Skin epidermis (tissue), 12 donors: Measurements from ENCODE around the gene FAM200B.
"Not testable (repeated sequence)": the region's sequence is repeated elsewhere in the genome, so short reads cannot be mapped to it uniquely, and the experiment has no call there.

Experiments used
- H3K27ac ChIP-seq, 21 experiments: fragments of 200-600 bp; sonication (generic) in 11 of 21; one replicate each; pipeline ENCODE4 v1.5.0; 2020; ENCODE audit warnings: mild to moderate bottlenecking in 3 of 21, inconsistent platforms in 2 of 21, moderate library complexity in 2 of 21
- H3K4me3 ChIP-seq, 7 experiments: fragments of 200-600 bp; sonication (generic) in 2 of 7; one replicate each; pipeline ENCODE4 v1.5.0; 2020; ENCODE audit warnings: inconsistent platforms in 2 of 7, mild to moderate bottlenecking in 2 of 7, moderate library complexity in 1 of 7

Gene FAM200B

DNA sequence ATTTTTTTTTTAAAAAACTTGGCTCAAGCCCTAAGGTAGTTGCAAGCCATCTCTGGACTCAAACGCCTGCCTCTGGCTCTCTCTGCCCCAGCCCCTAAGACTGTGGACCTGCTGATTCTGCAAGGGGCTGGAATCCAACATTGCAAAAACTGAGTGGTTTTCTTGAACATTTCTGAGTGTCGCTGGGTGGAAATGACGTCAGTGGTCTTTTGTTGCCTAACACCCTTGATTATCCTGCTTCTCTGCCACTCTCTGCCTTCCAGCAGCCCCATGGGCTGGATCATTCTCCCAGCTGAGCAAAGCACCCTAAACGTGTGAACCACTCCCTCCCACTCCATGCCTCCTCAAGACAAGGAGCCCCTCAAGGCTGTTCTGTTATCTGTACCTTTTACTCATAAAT is 37.9 kb downstream of the FAM200B start:
- H3K27ac ChIP-seq, result no peak overlapping the region
- no peak overlapping the region for H3K4me3 ChIP-seq

DNA sequence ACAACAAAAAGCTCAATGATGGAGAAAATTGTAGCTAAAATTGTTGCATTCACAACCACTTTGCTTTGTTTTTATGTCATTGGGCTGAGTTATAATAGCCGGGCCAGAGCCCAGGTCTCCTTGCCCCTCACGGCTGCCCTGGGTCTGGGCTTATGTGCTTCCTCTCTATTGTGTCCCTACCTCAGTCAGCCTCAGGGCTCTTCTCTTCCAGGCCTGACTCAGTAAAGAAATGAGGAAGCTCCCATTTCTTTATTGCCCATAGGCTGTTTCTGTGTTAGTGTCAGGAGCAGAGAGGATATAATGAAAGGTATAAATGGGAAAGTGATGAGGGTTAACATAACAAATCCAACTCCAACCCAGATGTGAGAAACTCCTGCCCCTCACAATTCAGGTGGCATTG is 39.2 kb downstream of the FAM200B start:
- Histone ChIP-seq H3K4me3 (no peak overlapping the region), H3K27ac (no peak overlapping the region)

DNA sequence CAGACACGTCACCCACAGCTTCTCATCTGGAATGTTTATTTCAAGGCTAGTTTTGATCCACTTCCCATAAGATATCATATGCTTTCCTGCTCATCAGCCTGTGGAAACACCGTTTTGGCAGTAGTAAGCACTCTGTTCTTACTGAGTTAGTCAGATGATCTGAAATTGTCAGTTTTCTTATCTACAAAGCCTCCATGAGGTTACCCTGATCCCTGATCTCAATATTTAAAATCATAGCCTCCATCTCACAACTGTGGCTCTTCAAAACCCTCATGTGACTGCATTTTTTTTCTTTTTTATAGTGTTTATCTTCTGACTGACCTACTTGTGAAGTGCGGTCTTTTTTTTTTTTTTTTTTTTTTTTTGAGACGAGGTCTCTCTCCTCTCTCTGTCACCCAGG is 44.0 kb downstream of the FAM200B start:
- no peak overlapping the region for H3K4me3 ChIP-seq
- no peak overlapping the region for H3K27ac ChIP-seq

DNA sequence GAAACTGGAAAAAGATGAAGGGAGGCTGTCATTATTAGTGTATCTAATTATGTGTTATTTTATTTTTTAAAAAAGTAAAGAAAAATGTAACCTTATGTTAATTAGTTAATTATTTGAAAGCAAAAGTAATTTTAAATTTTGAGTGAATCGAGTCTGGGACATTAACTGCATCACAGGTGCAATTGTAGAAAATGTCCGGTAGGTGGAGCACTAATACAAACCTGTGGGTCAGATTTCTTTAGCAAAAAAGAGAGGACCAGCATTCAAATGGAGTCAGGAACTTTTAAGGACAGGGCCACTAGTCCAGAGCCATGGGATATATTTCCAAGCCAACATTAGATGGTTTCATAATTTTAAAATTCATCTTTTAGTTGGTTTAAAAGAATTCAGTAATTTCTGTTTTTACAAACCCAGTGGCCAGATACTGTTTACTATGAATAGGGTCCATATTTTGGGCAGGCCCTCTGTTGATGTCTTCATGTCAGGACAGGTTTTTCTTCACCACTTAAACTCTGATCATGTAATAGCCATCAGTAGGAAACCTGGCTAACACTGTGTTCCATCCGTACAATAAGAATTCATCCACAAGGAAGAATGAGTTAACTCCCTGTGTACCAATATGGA is 48.4 kb downstream of the FAM200B start:
- Histone ChIP-seq H3K27ac (no peak overlapping the region), H3K4me3 (no peak overlapping the region)

DNA sequence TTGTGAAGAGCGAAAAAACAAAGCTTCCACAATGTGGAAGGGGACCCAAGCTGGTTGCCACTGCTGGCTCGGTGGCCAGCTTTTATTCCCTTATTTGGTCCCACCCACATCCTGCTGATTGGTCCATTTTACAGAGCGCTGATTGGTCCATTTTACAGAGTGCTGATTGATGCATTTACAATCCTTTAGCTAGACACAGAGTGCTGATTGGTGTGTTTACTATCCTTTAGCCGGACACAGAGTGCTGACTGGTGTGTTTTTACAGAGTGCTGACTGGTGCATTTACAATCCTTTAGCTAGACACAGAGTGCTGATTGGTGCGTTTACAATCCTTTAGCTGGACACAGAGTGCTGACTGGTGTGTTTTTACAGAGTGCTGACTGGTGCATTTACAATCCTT is 51.4 kb downstream of the FAM200B start:
- not testable (repeated sequence) for H3K4me3 ChIP-seq, H3K27ac ChIP-seq

DNA sequence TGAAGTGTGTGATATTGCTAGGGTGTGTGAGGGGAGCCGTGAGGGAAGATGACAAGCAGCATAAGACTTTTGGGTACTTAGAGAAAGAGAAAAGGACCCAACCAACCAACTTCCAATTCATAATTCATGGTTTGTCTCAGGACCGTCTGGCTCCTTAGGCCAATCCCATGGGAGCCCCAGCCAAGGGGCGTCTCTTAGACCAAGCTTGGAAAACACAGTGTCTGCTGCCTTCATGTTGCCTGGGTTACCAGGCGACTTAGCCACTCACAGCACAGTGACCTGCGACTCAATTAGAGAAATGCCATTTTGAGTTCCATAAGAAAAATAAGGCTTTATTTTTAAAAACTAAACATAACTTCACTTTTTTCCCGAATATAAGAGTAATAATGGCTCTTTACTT is 53.9 kb downstream of the FAM200B start:
- no peak overlapping the region for H3K27ac ChIP-seq
- no peak overlapping the region for H3K4me3 ChIP-seq

DNA sequence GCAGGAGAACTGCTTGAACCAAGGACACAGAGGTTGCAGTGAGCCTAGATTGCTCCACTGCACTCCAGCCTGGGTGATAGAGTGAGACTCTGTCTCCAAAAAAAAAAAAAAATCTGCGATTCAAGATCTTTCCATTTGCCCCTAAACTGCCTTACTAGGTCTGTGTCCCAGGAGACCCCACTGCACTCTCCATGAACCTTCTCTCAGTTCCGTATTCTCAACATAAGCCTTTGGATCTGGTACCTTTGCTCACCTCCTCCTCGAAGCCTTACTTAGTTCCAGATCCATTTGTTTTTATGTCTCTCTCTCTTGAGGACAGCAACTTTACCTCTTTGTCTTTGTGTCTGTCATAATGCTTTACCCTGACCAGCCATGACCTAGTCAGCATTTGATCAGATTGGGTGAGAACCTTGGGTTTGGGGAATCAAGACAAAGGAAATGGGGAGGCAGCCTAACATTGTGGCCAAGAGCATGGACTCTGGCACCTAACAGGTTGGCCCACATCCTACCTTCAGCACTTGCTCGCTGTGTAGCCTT is 55.0 kb downstream of the FAM200B start:
- no peak overlapping the region for H3K27ac ChIP-seq

DNA sequence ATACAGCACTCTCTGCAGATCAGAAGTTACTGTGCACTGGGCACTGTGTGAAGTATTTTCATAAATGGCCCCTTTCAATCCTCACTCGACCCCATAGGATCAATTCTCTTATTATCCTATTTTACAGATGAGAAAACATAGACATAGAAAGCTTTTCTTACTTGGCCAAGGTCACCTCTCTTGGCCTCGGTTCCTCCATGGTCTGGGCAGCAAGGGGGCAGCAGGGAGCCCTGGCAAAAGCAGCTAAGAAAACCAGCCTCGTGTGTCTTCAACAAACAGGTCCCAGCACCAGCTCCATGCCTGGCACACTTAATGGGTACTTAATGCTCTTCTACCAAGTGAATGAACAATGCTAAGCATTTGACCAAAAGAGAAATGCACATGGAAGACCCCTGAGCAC is 55.6 kb downstream of the FAM200B start:
- Histone ChIP-seq H3K27ac (no peak overlapping the region), H3K4me3 (no peak overlapping the region)

More for the DNA sequence above, 55.0 kb downstream of the FAM200B start:
- H3K4me3 ChIP-seq, result no peak overlapping the region

DNA sequence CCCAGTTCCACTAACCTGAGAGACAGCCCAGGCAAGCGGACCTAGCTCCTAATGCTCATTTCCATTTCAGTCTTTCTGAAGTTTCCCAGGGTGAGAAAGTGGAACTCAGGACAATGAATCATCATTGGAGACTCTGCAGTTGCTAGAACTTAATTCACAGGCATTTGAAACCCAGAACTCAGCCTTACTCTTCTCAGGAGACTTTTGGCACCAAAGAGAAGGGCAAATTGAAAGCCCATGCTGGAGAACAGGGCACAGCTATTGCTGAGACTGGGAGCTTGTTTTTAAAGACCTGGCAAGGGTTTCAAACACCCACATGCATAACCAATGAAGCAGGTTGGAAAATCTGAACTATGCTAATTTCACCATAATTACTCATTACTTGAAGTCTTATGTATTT is 57.2 kb downstream of the FAM200B start:
- Histone ChIP-seq H3K27ac (no peak overlapping the region), H3K4me3 (no peak overlapping the region)
